Vagina (tissue), 2 donors: ENCODE results near the gene RELT. TPM values are rescaled to one million over a fixed set of nuclear protein-coding genes. Genes with fewer than 3 reads are reported as not detected.

ENCODE experiments used
- DNase-seq, 2 donors: peaks; one replicate each; pipeline ENCODE4 v3.0.0-alpha.2; 2017; ENCODE audit errors: extremely low spot score in 2 of 2
- H3K27ac ChIP-seq: fragments of 200-600 bp; sonication (generic); one replicate; pipeline ENCODE4 v1.5.1; 2019
- H3K27me3 ChIP-seq: fragments of 200-600 bp; sonication (generic); one replicate; pipeline ENCODE4 v1.5.1; 2019
- H3K36me3 ChIP-seq, 2 donors: fragments of 200-600 bp; sonication (generic); one replicate each; pipeline ENCODE4 v1.5.1; 2017 to 2019
- H3K4me1 ChIP-seq: fragments of 200-600 bp; sonication (generic); one replicate; pipeline ENCODE4 v1.5.1; 2019
- H3K4me3 ChIP-seq, 2 donors: fragments of 200-600 bp; sonication (generic); 1 replicate in 1 of 2; 2 replicates in 1 of 2; pipeline ENCODE4 v1.5.1; 2016 to 2019
- H3K9me3 ChIP-seq: fragments of 200-600 bp; sonication (generic); one replicate; pipeline ENCODE4 v1.5.1; 2019
- CTCF ChIP-seq, 3 experiments: fragments of 450-650 bp in 2 of 3; fragments of 200-600 bp in 1 of 3; sonication (generic) in 1 of 3; IDR thresholded peaks; one replicate each; pipeline ENCODE4 v1.5.1; 2017 to 2019; ENCODE audit warnings: antibody characterized with exemption in 3 of 3, mild to moderate bottlenecking in 2 of 3, moderate library complexity in 2 of 3
- POLR2A ChIP-seq, 2 donors: fragments of 450-650 bp; IDR thresholded peaks; one replicate each; pipeline ENCODE4 v1.6.1; 2017; ENCODE audit warnings: antibody characterized with exemption in 2 of 2, mild to moderate bottlenecking in 2 of 2, moderate library complexity in 2 of 2
- POLR2AphosphoS5 ChIP-seq, 2 donors: sonication (generic); formaldehyde crosslinking; IDR thresholded peaks; one replicate each; pipeline ENCODE4 v1.9.0; 2017; ENCODE audit warnings: antibody characterized with exemption in 2 of 2, mild to moderate bottlenecking in 2 of 2, low read depth in 1 of 2; ENCODE audit not compliant: insufficient read depth in 1 of 2
- intact Hi-C: fragments of 100-400 bp; cut with DNase I; formaldehyde crosslinking; loops from one replicate; pipeline ENCODE4 v1.15.1; 2023
- total RNA-seq: library from RNA; depleted of rRNA; stranded (reverse); fragments of >200 nt; gene quantifications from one replicate; pipeline ENCODE4 v1.2.3, GENCODE V29; 2016

The RELT gene
- total RNA-seq, 1 donor from 2014 or later: 6.1 TPM

- DNase-seq: no peak
- no peak overlapping the region for H3K27ac ChIP-seq
- no peaks in the 10 kb centered on the region for H3K4me1 ChIP-seq
- H3K27me3 ChIP-seq: no peaks in the 10 kb centered on the region
- TF ChIP-seq POLR2A (IDR thresholded peaks at IDR 0.05): no peak
- TF ChIP-seq POLR2AphosphoS5 (IDR thresholded peaks at IDR 0.05; ENCODE audit: insufficient read depth in 1 of 2, low read depth in 1 of 2): no peak
- intact Hi-C loops: no loop called here
- no peaks in the 10 kb centered on the region for H3K36me3 ChIP-seq
- no peaks in the 10 kb centered on the region for H3K9me3 ChIP-seq
- no peak overlapping the region for H3K4me3 ChIP-seq
Measured at GRCh38 chr11:73394416-73395296, 18.5 kb downstream of the RELT start.

- TF ChIP-seq POLR2A (IDR thresholded peaks at IDR 0.05) (no peak), CTCF (IDR thresholded peaks at IDR 0.05) (no peak), POLR2AphosphoS5 (IDR thresholded peaks at IDR 0.05; ENCODE audit: insufficient read depth in 1 of 2, low read depth in 1 of 2) (no peak)
- H3K4me1 ChIP-seq: no peaks in the 10 kb centered on the region
- H3K4me3 ChIP-seq: no peak overlapping the region
- H3K27me3 ChIP-seq: no peaks in the 10 kb centered on the region
- H3K9me3 ChIP-seq: no peaks in the 10 kb centered on the region
- no peak overlapping the region for H3K27ac ChIP-seq
- intact Hi-C loops: no loop called here
- no peaks in the 10 kb centered on the region for H3K36me3 ChIP-seq
- no peak for DNase-seq
Measured at GRCh38 chr11:73395297-73396208, 19.4 kb downstream of the RELT start.

GRCh38 chr11:73396251-73396930 lies 20.2 kb downstream of the RELT start:
- no peaks in the 10 kb centered on the region for H3K36me3 ChIP-seq
- no peaks in the 10 kb centered on the region for H3K27me3 ChIP-seq
- no peak overlapping the region for H3K27ac ChIP-seq
- DNase-seq: no peak
- intact Hi-C loops: no loop called here
- no peaks in the 10 kb centered on the region for H3K4me1 ChIP-seq
- TF ChIP-seq POLR2A (IDR thresholded peaks at IDR 0.05) (no peak), CTCF (IDR thresholded peaks at IDR 0.05) (no peak), POLR2AphosphoS5 (IDR thresholded peaks at IDR 0.05; ENCODE audit: insufficient read depth in 1 of 2, low read depth in 1 of 2) (no peak)
- H3K9me3 ChIP-seq: no peaks in the 10 kb centered on the region
- no peak overlapping the region for H3K4me3 ChIP-seq

- Histone ChIP-seq H3K4me1 (no peaks in the 10 kb centered on the region), H3K4me3 (no peak overlapping the region), H3K36me3 (no peaks in the 10 kb centered on the region), H3K9me3 (no peaks in the 10 kb centered on the region), H3K27me3 (no peaks in the 10 kb centered on the region), H3K27ac (no peak overlapping the region)
- no peak for TF ChIP-seq CTCF (IDR thresholded peaks at IDR 0.05)
- no peak for TF ChIP-seq POLR2AphosphoS5 (IDR thresholded peaks at IDR 0.05; ENCODE audit: insufficient read depth in 1 of 2, low read depth in 1 of 2)
- TF ChIP-seq POLR2A (IDR thresholded peaks at IDR 0.05): no peak
- intact Hi-C loops: no loop called here
- DNase-seq: no peak
Measured at GRCh38 chr11:73396985-73397384, 20.8 kb downstream of the RELT start.

- Histone ChIP-seq H3K27me3 (no peaks in the 10 kb centered on the region), H3K4me3 (no peak overlapping the region), H3K36me3 (no peaks in the 10 kb centered on the region), H3K27ac (no peak overlapping the region), H3K4me1 (no peaks in the 10 kb centered on the region), H3K9me3 (no peaks in the 10 kb centered on the region)
- intact Hi-C loops: no loop called here
- TF ChIP-seq POLR2A (IDR thresholded peaks at IDR 0.05) (no peak), CTCF (IDR thresholded peaks at IDR 0.05) (no peak), POLR2AphosphoS5 (IDR thresholded peaks at IDR 0.05; ENCODE audit: insufficient read depth in 1 of 2, low read depth in 1 of 2) (no peak)
- no peak for DNase-seq
Measured at GRCh38 chr11:73397468-73398131, 21.4 kb downstream of the RELT start.
